HepG2 (cell line): ENCODE data around the gene MEGF6. TPM values are rescaled to one million over a fixed set of nuclear protein-coding genes. Genes with fewer than 3 reads are reported as not detected.

ENCODE experiments used
- ATAC-seq: fragments of 200-7000 bp; cut with Tn5 transposase; 3 replicates; pipeline ENCODE4 v1.9.1; 2020; ENCODE audit warnings: mild to moderate bottlenecking, moderate library complexity
- BruUV-seq: library from RNA; stranded (reverse); fragments of 400-500 nt; replicated peaks from 2 replicates; lab custom pipeline; 2021; lab: Mats Ljungman, UMichigan
- CTCF ChIA-PET: fragments of 300-600 bp; formaldehyde crosslinking; extraction: SDS; loops from one replicate; lab custom pipeline; 2021; ENCODE audit warnings: low total read pairs, inconsistent platforms, low intra/inter-chr PET ratio; lab: Yijun Ruan, JAX
- POLR2A ChIA-PET: fragments of 350-600 bp; sonication (Branson Sonifier 250); formaldehyde crosslinking; loops from one replicate; lab custom pipeline; 2020; ENCODE audit warnings: antibody characterized with exemption, inconsistent platforms; lab: Yijun Ruan, JAX
- DNase-seq: peaks from one replicate; pipeline ENCODE4 v3.0.0-alpha.2; 2015; ENCODE audit warnings: low spot score
- FAIRE-seq: peaks from 3 replicates; lab custom pipeline; 2011; peaks lifted over from hg19 to GRCh38; lab: Jason Lieb, UNC
- H2AFZ ChIP-seq: one replicate; pipeline ENCODE4 v1.6.1; 2011; ENCODE audit warnings: low read length, inconsistent platforms
- H3K27ac ChIP-seq: fragments of 300-600 bp; 3 replicates; pipeline ENCODE4 v1.8.0; 2011; ENCODE audit warnings: mixed run types, mild to moderate bottlenecking, mixed read lengths, low read length, inconsistent platforms; ENCODE audit not compliant: insufficient read depth; ENCODE audit errors: extremely low read length
- H3K27me3 ChIP-seq, 2 experiments: fragments of 200-600 bp in 1 of 2; 2 replicates in 1 of 2; 3 replicates in 1 of 2; pipeline versions ENCODE4 v1.6.0 to v1.8.0; 2011; ENCODE audit warnings: low read length in 2 of 2, mild to moderate bottlenecking in 2 of 2, moderate library complexity in 2 of 2, inconsistent platforms in 1 of 2; ENCODE audit not compliant: insufficient read depth in 2 of 2, control insufficient read depth in 1 of 2
- H3K36me3 ChIP-seq, 2 experiments: fragments of 200-600 bp in 1 of 2; replicated peaks in 1 of 2; 2 replicates in 1 of 2; 3 replicates in 1 of 2; pipeline versions ENCODE4 v1.5.1 to v1.8.0; 2011; ENCODE audit warnings: low read length in 2 of 2, inconsistent platforms in 1 of 2; ENCODE audit not compliant: insufficient read depth in 2 of 2, control insufficient read depth in 1 of 2
- H3K4me1 ChIP-seq: 2 replicates; pipeline ENCODE4 v1.5.1; 2012; ENCODE audit warnings: low read length, inconsistent platforms; ENCODE audit not compliant: insufficient read depth
- H3K4me2 ChIP-seq: 2 replicates; pipeline ENCODE4 v1.6.0; 2011; ENCODE audit warnings: low read depth, low read length, inconsistent platforms
- H3K4me3 ChIP-seq, 3 experiments: fragments of 200-600 bp in 1 of 3; sonication (generic), shearing (Covaris generic) in 1 of 3; replicated peaks in 1 of 3; 2 replicates each; pipeline ENCODE4 v1.5.1; 2011 to 2016; ENCODE audit warnings: low read length in 3 of 3, inconsistent platforms in 2 of 3, low read depth in 2 of 3, mild to moderate bottlenecking in 2 of 3, control low read depth in 1 of 3, mixed read lengths in 1 of 3; ENCODE audit not compliant: insufficient read depth in 1 of 3
- H3K79me2 ChIP-seq: one replicate; pipeline ENCODE4 v1.6.1; 2011; ENCODE audit warnings: low read length, inconsistent platforms; ENCODE audit not compliant: insufficient read depth
- H3K9ac ChIP-seq: 2 replicates; pipeline ENCODE4 v1.6.0; 2011; ENCODE audit warnings: mild to moderate bottlenecking, low read depth, low read length, inconsistent platforms; ENCODE audit not compliant: insufficient read depth
- H3K9me3 ChIP-seq: 2 replicates; pipeline ENCODE4 v1.5.1; 2012; ENCODE audit warnings: mild to moderate bottlenecking, low read length
- H4K20me1 ChIP-seq: 2 replicates; pipeline ENCODE4 v1.6.0; 2011; ENCODE audit warnings: inconsistent platforms, mild to moderate bottlenecking, low read length, moderate library complexity; ENCODE audit not compliant: insufficient read depth
- HDAC1 ChIP-seq: sonication (generic); formaldehyde crosslinking; IDR thresholded peaks from 2 replicates; pipeline ENCODE4 v1.5.1; 2020; ENCODE audit warnings: mild to moderate bottlenecking, missing genetic modification reagents
- HNRNPL ChIP-seq: fragments of 200-400 bp; formaldehyde crosslinking; IDR thresholded peaks from 2 replicates; pipeline ENCODE4 v1.6.1; 2017; ENCODE audit warnings: mild to moderate bottlenecking, low read depth, low read length
- MBD4 ChIP-seq: IDR thresholded peaks from 2 replicates; pipeline ENCODE4 v1.6.1; 2012; ENCODE audit warnings: low read length, inconsistent platforms, borderline replicate concordance
- MEIS2 ChIP-seq: sonication (generic); formaldehyde crosslinking; IDR thresholded peaks from 2 replicates; pipeline ENCODE4 v1.9.0; 2021; ENCODE audit warnings: mild to moderate bottlenecking, missing genetic modification reagents
- PHF8 ChIP-seq: sonication (generic); formaldehyde crosslinking; IDR thresholded peaks from 2 replicates; pipeline ENCODE4 v1.5.0; 2020; ENCODE audit warnings: missing genetic modification reagents
- RARA ChIP-seq: IDR thresholded peaks from 2 replicates; pipeline ENCODE4 v1.6.1; 2016; ENCODE audit warnings: missing genetic modification reagents, missing compliant biosample characterization
- REXO4 ChIP-seq: sonication (generic); formaldehyde crosslinking; IDR thresholded peaks from 2 replicates; pipeline ENCODE4 v1.8.0; 2022; ENCODE audit warnings: missing genetic modification reagents, mild to moderate bottlenecking, borderline replicate concordance
- SATB2 ChIP-seq: sonication (generic); formaldehyde crosslinking; IDR thresholded peaks from 2 replicates; pipeline ENCODE4 v1.5.0; 2020; ENCODE audit warnings: missing genetic modification reagents
- SMAD1 ChIP-seq: sonication (generic); formaldehyde crosslinking; IDR thresholded peaks from 2 replicates; pipeline ENCODE4 v1.4.0; 2020; ENCODE audit warnings: missing genetic modification reagents, low read depth, mild to moderate bottlenecking, borderline replicate concordance
- SSRP1 ChIP-seq: IDR thresholded peaks from 2 replicates; pipeline ENCODE4 v1.6.1; 2016; ENCODE audit warnings: control low read depth
- ZNF282 ChIP-seq: fragments of 450-650 bp; IDR thresholded peaks from 2 replicates; pipeline ENCODE4 v1.6.1; 2018; ENCODE audit not compliant: partially characterized antibody
- ZNF33A ChIP-seq: sonication (generic); formaldehyde crosslinking; IDR thresholded peaks from 2 replicates; pipeline ENCODE4 v1.5.1; 2020; ENCODE audit warnings: missing genetic modification reagents, mild to moderate bottlenecking, moderate library complexity, borderline replicate concordance
- ZNF367 ChIP-seq: sonication (generic); formaldehyde crosslinking; IDR thresholded peaks from 2 replicates; pipeline ENCODE4 v1.4.0; 2020; ENCODE audit warnings: missing genetic modification reagents, borderline replicate concordance
- ZNF782 ChIP-seq: sonication (generic); formaldehyde crosslinking; IDR thresholded peaks from 2 replicates; pipeline ENCODE4 v1.4.0; 2020; ENCODE audit warnings: missing genetic modification reagents, mild to moderate bottlenecking, borderline replicate concordance
- WGBS: methylation state at CpG from one replicate; pipeline ENCODE4 v1.1.6; 2017; ENCODE audit warnings: low lambda C conversion rate; 5-methylcytosine and 5-hydroxymethylcytosine counted together
- in situ Hi-C: cut with HindIII; loops from 2 replicates; pipeline ENCODE4 v1.10.0; 2017; ENCODE audit warnings: low pct_unique_long_range_greater_than_20kb; ENCODE audit not compliant: extremely low pct_ligation_motif_present
- intact Hi-C: fragments of 100-400 bp; cut with micrococcal nuclease; formaldehyde crosslinking; loops from one replicate; pipeline ENCODE4 v1.10.0; 2022; ENCODE audit not compliant: unreplicated experiment
- polyA plus RNA-seq, 8 experiments: library from polyadenylated mRNA; depleted of rRNA in 3 of 8; stranded (reverse) in 7 of 8; unstranded in 1 of 8; fragments of >200 nt; fragmentation: Illumina TruSeq in 4 of 8; extraction: Trizol in 4 of 8; gene quantifications; 2 replicates each; pipeline versions ENCODE4 v1.2.1 to v1.2.3, GENCODE V29; 2011 to 2016; ENCODE audit warnings: low read depth in 4 of 8, missing spikeins in 1 of 8, mixed read lengths in 1 of 8; ENCODE audit not compliant: insufficient read depth in 1 of 8
- total RNA-seq, 5 experiments: library from RNA; depleted of rRNA; stranded (reverse); fragments of >200 nt; fragmentation: Illumina TruSeq; extraction: Trizol; gene quantifications; 2 replicates each; pipeline ENCODE4 v1.2.3, GENCODE V29; 2016; ENCODE audit warnings: low read depth in 1 of 5
- TF ChIP-seq, protein P1 (sequence below): IDR thresholded peaks from 2 replicates; pipeline ENCODE4 v1.6.1; 2016; ENCODE audit warnings: control low read depth
- TF ChIP-seq, protein P2 (sequence below): sonication (generic); formaldehyde crosslinking; IDR thresholded peaks from 2 replicates; pipeline ENCODE4 v1.8.1; 2022; ENCODE audit warnings: mild to moderate bottlenecking, missing genetic modification reagents
- TF ChIP-seq, protein P3 (sequence below): sonication (generic); formaldehyde crosslinking; IDR thresholded peaks from 2 replicates; pipeline ENCODE4 v1.8.1; 2023; ENCODE audit warnings: missing genetic modification reagents, inconsistent platforms, borderline replicate concordance

Gene MEGF6
- total and polyA plus RNA-seq, 2 of the 13 experiments (the other 11 are each of a cell fraction or from before 2014, with no cell fraction given) = 1.9 TPM

- Histone ChIP-seq H3K4me3 (no peak overlapping the region), H2AFZ (no peak overlapping the region), H3K36me3 (no peaks in the 10 kb centered on the region), H3K4me1 (peaks cover 8% of the 10 kb centered on the region), H3K9me3 (no peaks in the 10 kb centered on the region), H3K27me3 (peaks cover 0 to 5% of the 10 kb centered on the region in 2 experiments; a peak in 1 of 5 replicates), H4K20me1 (no peaks in the 10 kb centered on the region), H3K4me2 (no peak overlapping the region), H3K27ac (no peak overlapping the region), H3K9ac (no peak overlapping the region), H3K79me2 (no peaks in the 10 kb centered on the region)
- in situ Hi-C loops (no loop called here), intact Hi-C loops (no loop called here)
- no TSS peak for BruUV-seq
- no peak for DNase-seq
- FAIRE-seq = no peak
- CTCF ChIA-PET = no interaction called here
- POLR2A ChIA-PET = no interaction called here
- TF ChIP-seq ZNF367 (CRISPR knock-in tag) = no peak
- no peak for TF ChIP-seq SATB2
- no peak for TF ChIP-seq ZNF33A (CRISPR knock-in tag)
- TF ChIP-seq RARA (CRISPR knock-in tag) = no peak
- TF ChIP-seq ZNF282 = no peak
- 90% methylated on average over 14 of the region's 14 CpGs for WGBS
- ATAC-seq = no peak
These were observed 46.9 kb upstream of the MEGF6 start for GRCh38 chr1:3658231-3658615.

DNA sequence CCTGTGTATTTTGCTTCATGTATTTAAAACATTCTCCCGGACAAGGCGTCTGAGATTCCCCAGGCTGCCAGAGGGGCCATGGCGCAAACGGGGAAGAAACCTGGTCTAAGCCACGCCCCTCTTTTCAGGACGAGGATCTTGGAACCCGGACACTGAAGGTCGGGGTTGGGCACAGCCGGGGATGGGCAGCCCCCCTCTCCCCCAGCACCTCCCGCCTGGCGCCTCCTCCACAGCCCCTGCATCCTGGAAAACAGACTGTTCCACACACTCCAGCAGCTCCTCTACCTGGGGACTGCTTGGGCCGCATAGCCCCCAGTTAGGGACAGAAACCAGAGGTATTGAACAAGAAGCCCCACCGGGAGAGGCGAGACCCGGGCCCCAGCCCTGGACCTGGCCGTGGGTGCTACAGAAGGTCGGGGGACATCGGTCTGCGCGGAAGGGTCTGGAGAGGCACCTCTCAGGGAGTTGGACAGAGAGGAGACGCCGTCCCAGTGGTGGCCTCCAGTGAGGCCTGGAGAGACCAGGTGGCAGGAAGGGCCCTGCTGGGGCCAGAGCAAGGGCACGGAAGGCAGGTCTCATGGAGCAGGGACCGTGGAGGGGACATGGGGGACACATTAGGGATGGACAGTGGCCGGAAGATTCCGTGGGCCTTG, 46.4 kb upstream of the MEGF6 start:
- no peak for FAIRE-seq
- Histone ChIP-seq H2AFZ (no peak overlapping the region), H3K36me3 (no peaks in the 10 kb centered on the region), H3K27ac (no peak overlapping the region), H3K4me2 (no peak overlapping the region), H3K79me2 (no peaks in the 10 kb centered on the region), H3K9me3 (no peaks in the 10 kb centered on the region), H4K20me1 (no peaks in the 10 kb centered on the region), H3K9ac (no peak overlapping the region), H3K4me1 (peaks cover 12% of the 10 kb centered on the region), H3K4me3 (no peak overlapping the region), H3K27me3 (peaks cover 2 to 6% of the 10 kb centered on the region in 2 experiments; a peak in 2 of 5 replicates)
- POLR2A ChIA-PET = no interaction called here
- BruUV-seq = no TSS peak
- 89% methylated on average over 23 of the region's 26 CpGs for WGBS
- in situ Hi-C loops (no loop called here), intact Hi-C loops (no loop called here)
- DNase-seq = no peak
- CTCF ChIA-PET = no interaction called here
- no peak for ATAC-seq
- TF ChIP-seq SSRP1 (CRISPR knock-in tag) (no peak), SMAD1 (CRISPR knock-in tag) (no peak), HDAC1 (no peak), REXO4 (CRISPR knock-in tag) (no peak), MEIS2 (CRISPR knock-in tag) (no peak), HNRNPL (no peak), ZNF782 (no peak), PHF8 (CRISPR knock-in tag) (no peak), MBD4 (no peak)
- TF ChIP-seq, protein P1, sequence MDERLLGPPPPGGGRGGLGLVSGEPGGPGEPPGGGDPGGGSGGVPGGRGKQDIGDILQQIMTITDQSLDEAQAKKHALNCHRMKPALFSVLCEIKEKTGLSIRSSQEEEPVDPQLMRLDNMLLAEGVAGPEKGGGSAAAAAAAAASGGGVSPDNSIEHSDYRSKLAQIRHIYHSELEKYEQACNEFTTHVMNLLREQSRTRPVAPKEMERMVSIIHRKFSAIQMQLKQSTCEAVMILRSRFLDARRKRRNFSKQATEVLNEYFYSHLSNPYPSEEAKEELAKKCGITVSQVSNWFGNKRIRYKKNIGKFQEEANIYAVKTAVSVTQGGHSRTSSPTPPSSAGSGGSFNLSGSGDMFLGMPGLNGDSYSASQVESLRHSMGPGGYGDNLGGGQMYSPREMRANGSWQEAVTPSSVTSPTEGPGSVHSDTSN (CRISPR knock-in tag) = no peak
- TF ChIP-seq, protein P2, sequence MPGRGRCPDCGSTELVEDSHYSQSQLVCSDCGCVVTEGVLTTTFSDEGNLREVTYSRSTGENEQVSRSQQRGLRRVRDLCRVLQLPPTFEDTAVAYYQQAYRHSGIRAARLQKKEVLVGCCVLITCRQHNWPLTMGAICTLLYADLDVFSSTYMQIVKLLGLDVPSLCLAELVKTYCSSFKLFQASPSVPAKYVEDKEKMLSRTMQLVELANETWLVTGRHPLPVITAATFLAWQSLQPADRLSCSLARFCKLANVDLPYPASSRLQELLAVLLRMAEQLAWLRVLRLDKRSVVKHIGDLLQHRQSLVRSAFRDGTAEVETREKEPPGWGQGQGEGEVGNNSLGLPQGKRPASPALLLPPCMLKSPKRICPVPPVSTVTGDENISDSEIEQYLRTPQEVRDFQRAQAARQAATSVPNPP (CRISPR knock-in tag) = no peak
- TF ChIP-seq, protein P3, sequence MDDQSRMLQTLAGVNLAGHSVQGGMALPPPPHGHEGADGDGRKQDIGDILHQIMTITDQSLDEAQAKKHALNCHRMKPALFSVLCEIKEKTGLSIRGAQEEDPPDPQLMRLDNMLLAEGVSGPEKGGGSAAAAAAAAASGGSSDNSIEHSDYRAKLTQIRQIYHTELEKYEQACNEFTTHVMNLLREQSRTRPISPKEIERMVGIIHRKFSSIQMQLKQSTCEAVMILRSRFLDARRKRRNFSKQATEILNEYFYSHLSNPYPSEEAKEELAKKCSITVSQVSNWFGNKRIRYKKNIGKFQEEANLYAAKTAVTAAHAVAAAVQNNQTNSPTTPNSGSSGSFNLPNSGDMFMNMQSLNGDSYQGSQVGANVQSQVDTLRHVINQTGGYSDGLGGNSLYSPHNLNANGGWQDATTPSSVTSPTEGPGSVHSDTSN (CRISPR knock-in tag) = no peak
